ENCODE data around the gene RSRC1. TPM values are rescaled to one million over a fixed set of nuclear protein-coding genes. Genes with fewer than 3 reads are reported as not detected.

Gene RSRC1
- total RNA-seq, 2 experiments from 2014 or later, result 76.3 to 78.1 TPM

- H4K20me1 ChIP-seq (ENCODE audit: insufficient read depth, low read length), result no peaks in the 10 kb centered on the region
- no peaks in the 10 kb centered on the region for H3K79me2 ChIP-seq (ENCODE audit: insufficient read depth, low read depth, low read length)
- H3K9me2 ChIP-seq (ENCODE audit: insufficient read depth, low read length), result no peaks in the 10 kb centered on the region
- no TSS peak for BruUV-seq (replicated peaks)
- H3K27ac ChIP-seq (ENCODE audit: low read depth, low read length, poor library complexity, severe bottlenecking), result no peak overlapping the region
- CTCF ChIA-PET (ENCODE audit: unreplicated experiment), result no interaction called here
- no peak overlapping the region for H3K4me2 ChIP-seq (ENCODE audit: low read length)
- no peak overlapping the region for H2AFZ ChIP-seq (ENCODE audit: low read length)
- no peaks in the 10 kb centered on the region for H3K36me3 ChIP-seq (ENCODE audit: insufficient read depth, low read length)
- no peaks in the 10 kb centered on the region for H3K9me3 ChIP-seq (ENCODE audit: low read length)
- H3K4me3 ChIP-seq (ENCODE audit: low read depth, low read length, poor library complexity, severe bottlenecking), result no peak overlapping the region
- no peak for TF ChIP-seq CTCF (conservative IDR thresholded peaks at IDR 0.05; ENCODE audit: low read length)
- no peak for TF ChIP-seq EZH2phosphoT487 (IDR thresholded peaks at IDR 0.05; ENCODE audit: borderline replicate concordance, low read depth, low read length)
- no peak for DNase-seq (ENCODE audit: low spot score)
- no peaks in the 10 kb centered on the region for H3K4me1 ChIP-seq (ENCODE audit: insufficient read depth, low read length, poor library complexity, severe bottlenecking)
- intact Hi-C loops (cut with micrococcal nuclease; ENCODE audit: unreplicated experiment), result no loop called here
- POLR2A ChIA-PET, result interaction anchor here (1.1 kb wide), 1 partner anchor 29 kb away, joined by 3 read pairs; no protein-coding TSS in a partner anchor
Measured at GRCh38 chr3:158260392-158260791, 150.5 kb downstream of the RSRC1 start.

- H3K4me2 ChIP-seq (ENCODE audit: low read length), result no peak overlapping the region
- H3K27ac ChIP-seq (ENCODE audit: low read depth, low read length, poor library complexity, severe bottlenecking), result no peak overlapping the region
- ChIA-PET CTCF (ENCODE audit: unreplicated experiment) (no interaction called here), POLR2A (no interaction called here)
- H3K4me1 ChIP-seq (ENCODE audit: insufficient read depth, low read length, poor library complexity, severe bottlenecking), result no peaks in the 10 kb centered on the region
- no peaks in the 10 kb centered on the region for H3K9me2 ChIP-seq (ENCODE audit: insufficient read depth, low read length)
- no peak overlapping the region for H2AFZ ChIP-seq (ENCODE audit: low read length)
- no peak for TF ChIP-seq EZH2phosphoT487 (IDR thresholded peaks at IDR 0.05; ENCODE audit: borderline replicate concordance, low read depth, low read length)
- peaks cover 9% of the 10 kb centered on the region; the same call in 1 of the 2 replicates for H3K9me3 ChIP-seq (ENCODE audit: low read length)
- intact Hi-C loops (cut with micrococcal nuclease; ENCODE audit: unreplicated experiment), result no loop called here
- no peaks in the 10 kb centered on the region for H3K36me3 ChIP-seq (ENCODE audit: insufficient read depth, low read length)
- H4K20me1 ChIP-seq (ENCODE audit: insufficient read depth, low read length), result no peaks in the 10 kb centered on the region
- DNase-seq (ENCODE audit: low spot score), result no peak
- BruUV-seq (replicated peaks), result no TSS peak
- no peak overlapping the region for H3K4me3 ChIP-seq (ENCODE audit: low read depth, low read length, poor library complexity, severe bottlenecking)
- H3K79me2 ChIP-seq (ENCODE audit: insufficient read depth, low read depth, low read length), result no peaks in the 10 kb centered on the region
Measured at GRCh38 chr3:158261371-158261991, 151.6 kb downstream of the RSRC1 start.

DNA sequence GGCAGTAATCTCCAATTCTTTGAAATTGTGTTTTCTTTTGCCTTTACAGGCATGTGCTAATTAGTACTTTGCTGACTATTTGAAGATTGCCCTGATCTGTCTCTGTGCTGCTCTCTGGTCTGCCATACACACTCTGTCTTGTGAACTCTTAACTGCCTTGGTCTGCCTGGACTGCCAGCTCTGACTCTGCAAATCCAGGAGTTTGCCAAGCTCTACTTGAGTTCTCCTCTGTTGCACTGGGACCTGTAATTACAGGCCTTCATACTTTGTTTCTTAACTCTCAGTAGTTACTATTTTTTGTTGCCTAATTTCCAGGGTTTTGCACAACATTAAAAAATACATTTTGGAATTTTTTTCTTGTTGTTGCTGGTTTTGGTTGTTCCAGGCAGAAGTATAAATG, 155.0 kb downstream of the RSRC1 start:
- H4K20me1 ChIP-seq (ENCODE audit: insufficient read depth, low read length), result no peaks in the 10 kb centered on the region
- H3K4me1 ChIP-seq (ENCODE audit: insufficient read depth, low read length, poor library complexity, severe bottlenecking), result no peaks in the 10 kb centered on the region
- no peak overlapping the region for H2AFZ ChIP-seq (ENCODE audit: low read length)
- no peak overlapping the region for H3K4me3 ChIP-seq (ENCODE audit: low read depth, low read length, poor library complexity, severe bottlenecking)
- CTCF ChIA-PET (ENCODE audit: unreplicated experiment), result no interaction called here
- POLR2A ChIA-PET, result interaction anchor here (1.0 to 1.4 kb wide), 2 partner anchors 10 to 157 kb away, joined by 3 to 4 read pairs; no protein-coding TSS in a partner anchor
- peaks cover 20% of the 10 kb centered on the region; the same call in 1 of the 2 replicates for H3K9me3 ChIP-seq (ENCODE audit: low read length)
- BruUV-seq (replicated peaks), result no TSS peak
- H3K27ac ChIP-seq (ENCODE audit: low read depth, low read length, poor library complexity, severe bottlenecking), result no peak overlapping the region
- H3K4me2 ChIP-seq (ENCODE audit: low read length), result no peak overlapping the region
- no peak for DNase-seq (ENCODE audit: low spot score)
- H3K79me2 ChIP-seq (ENCODE audit: insufficient read depth, low read depth, low read length), result no peaks in the 10 kb centered on the region
- TF ChIP-seq CTCF (conservative IDR thresholded peaks at IDR 0.05; ENCODE audit: low read length) (no peak), EZH2phosphoT487 (IDR thresholded peaks at IDR 0.05; ENCODE audit: borderline replicate concordance, low read depth, low read length) (no peak)
- intact Hi-C loops (cut with micrococcal nuclease; ENCODE audit: unreplicated experiment), result no loop called here
- no peaks in the 10 kb centered on the region; the same call in 1 of the 2 replicates for H3K36me3 ChIP-seq (ENCODE audit: insufficient read depth, low read length)
- H3K9me2 ChIP-seq (ENCODE audit: insufficient read depth, low read length), result no peaks in the 10 kb centered on the region
